Measurements from ENCODE around the gene CD244.
"Not testable (repeated sequence)": the region's sequence is repeated elsewhere in the genome, so short reads cannot be mapped to it uniquely, and the experiment has no call there.

The CD244 gene

DNA sequence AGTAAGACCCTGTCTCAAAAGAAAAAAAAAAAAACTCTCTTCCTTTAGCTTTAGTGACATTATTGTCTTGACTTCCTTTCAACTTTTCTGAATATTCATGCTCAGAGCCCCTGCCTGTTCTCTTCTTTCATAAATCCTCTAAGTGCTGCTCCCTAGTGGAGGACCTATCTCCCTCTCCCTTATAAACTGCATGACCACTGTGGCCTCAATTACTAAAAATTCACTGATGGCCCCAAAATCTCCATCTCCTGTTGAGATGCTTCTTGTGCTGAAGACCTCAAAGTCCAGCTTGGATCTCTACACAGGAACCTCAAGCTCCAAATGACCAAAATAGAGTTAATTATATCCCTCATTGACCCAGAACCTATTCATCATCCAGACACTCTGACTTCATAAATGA is 14.5 kb upstream of the CD244 start:
- DNase-seq (ENCODE audit: low spot score) = no peak

DNA sequence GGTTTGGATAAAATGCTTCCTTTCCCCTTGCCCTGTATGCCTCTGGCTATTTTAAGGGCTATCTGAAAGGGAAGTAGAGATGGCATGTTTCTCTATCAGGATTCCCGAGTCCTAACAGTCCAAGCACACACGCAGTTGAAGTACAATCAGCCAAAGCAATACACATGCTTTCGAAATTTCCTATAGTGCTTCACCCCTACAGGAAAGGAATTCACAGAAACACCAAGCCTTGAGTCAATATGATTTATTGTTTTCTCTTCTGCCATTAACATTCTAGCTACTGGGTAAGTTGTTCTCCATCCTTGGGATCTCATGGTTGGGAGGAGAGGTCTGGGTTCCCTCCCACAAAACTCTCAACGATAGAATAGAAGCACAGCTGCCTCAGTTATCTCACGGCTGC is 13.6 kb upstream of the CD244 start:
- DNase-seq (ENCODE audit: low spot score) = no peak

DNA sequence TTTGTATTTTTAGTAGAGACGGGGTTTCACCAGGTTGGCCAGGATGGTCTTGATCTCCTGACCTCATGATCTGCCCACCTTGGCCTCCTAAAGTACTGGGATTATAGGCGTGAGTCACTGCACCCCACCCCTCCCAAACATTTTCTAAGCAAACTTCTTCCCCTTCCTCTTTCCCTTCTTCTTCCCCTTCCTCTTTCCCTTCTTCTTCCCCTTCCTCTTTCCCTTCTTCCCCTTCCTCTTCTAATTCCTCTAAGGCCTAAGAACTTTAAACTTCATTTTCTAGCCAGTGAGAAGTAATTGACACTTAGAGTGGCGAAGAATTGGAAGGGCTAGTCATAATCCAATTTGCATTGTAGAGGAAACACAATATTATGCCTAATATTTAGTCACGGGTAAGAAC is 12.9 kb upstream of the CD244 start:
- not testable (repeated sequence) for DNase-seq (ENCODE audit: low spot score)

DNA sequence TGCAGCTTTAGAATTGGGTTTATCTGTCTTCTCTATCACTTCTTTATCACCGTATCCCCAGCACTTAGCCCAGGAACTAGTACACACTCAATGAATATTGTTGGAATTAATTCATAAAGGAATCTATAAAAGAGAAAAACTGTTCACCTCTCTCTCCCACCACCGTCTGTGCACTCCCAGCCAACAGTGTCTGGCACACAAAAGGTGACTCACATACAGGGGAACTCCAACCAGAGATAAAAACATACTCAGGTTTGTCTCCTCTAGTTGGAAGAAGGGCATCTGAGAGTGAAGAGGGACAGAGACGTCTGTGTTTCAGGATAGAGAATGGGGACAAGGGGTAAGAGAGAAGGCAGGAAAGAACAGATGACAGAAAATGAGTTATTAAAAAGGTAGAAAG is 12.2 kb upstream of the CD244 start:
- no peak for DNase-seq (ENCODE audit: low spot score)

DNA sequence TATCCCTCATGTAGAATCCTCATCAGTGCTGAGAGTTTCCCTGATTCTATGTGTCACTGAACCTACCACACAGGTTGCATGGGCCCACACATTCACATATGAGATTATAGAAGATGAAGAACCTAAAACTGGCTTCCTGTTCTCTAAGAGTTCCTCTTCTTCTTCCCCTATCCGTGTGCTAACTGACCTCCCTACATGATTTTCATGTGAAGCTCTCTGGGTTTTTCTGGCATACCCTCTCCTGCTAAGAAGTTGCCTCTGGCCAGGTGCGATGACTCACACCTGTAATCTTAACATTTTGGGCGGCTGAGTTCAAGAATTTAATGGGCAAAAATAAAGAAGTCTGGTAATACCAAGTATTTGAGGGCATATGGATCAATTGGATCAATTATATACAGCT is 5.5 kb upstream of the CD244 start:
- DNase-seq (ENCODE audit: low spot score) = no peak

DNA sequence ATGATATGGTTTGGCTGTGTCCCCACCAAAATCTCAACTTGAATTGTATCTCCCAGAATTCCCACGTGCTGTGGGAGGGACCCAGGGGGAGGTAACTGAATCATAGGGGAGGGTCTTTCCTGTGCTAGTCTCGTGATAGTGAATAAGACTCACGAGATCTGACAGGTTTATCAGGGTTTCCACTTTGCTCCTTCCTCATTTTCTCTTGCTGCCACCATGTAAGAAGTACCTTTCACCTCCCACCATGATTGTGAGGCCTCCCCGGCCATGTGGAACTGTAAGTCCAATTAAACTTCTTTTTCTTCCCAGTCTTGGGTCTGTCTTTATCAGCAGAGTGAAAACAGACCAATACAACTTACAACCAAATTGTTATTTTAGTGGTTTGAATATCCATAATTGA is 5.0 kb upstream of the CD244 start:
- not testable (repeated sequence) for DNase-seq (ENCODE audit: low spot score)

DNA sequence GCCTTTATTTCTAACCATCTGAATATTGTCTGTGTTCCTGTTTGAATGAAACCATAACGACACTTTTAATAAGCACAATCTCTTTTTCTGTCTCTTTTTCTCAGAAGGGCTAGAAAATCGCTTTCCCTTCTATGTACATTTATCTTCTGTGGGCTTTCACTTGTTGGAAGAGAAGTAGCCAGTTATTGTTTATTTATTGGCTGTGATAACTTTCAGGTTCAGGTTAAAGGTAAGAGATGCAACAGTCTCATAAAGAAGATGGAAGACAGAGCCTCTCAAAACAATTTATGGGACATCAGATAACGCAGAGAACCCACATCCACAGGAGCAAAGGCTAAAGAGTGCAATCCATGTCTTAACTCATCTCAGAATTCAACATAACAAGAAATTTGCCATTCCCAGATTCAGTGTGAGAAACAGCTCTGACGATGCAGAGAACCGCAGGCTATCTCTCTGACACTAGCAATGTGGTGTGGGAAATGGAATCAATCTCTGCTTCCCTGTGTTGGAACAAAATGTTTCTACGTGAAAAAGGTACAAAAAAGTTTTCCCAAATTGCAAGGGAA is 4.1 kb upstream of the CD244 start:
- no peak for DNase-seq (ENCODE audit: low spot score)

DNA sequence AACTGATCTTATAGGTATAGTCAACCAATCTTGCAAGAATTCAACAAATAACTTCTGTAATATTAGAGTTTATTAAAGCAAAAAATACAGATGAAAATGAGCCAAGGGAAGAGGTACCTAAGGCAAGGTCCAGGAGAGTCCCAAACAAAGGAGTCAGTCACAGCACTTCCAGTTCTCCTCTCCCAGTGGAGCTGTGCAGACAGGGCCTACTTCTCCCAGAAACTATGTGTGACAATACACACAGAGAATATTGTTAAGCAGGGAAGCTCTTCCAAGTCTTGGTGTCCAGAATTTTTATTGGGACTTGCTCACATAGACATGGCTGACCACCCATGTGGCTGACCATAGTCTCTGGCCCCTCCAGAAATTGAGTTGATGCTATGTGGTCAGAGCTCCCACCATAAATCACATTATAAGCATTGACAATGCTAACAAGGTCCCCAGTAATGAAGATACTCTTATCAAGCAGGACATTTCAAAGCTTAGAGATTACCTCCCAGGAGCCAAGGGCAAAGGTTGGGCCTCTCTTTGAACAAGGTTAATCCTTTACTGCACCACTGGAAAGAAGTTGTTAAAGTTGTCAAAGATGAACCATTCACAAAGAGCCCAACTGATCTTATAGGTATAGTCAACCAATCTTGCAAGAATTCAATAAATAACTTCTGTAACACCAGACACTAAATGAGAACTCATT is 3.5 kb upstream of the CD244 start:
- DNase-seq (ENCODE audit: low spot score) = no peak

DNA sequence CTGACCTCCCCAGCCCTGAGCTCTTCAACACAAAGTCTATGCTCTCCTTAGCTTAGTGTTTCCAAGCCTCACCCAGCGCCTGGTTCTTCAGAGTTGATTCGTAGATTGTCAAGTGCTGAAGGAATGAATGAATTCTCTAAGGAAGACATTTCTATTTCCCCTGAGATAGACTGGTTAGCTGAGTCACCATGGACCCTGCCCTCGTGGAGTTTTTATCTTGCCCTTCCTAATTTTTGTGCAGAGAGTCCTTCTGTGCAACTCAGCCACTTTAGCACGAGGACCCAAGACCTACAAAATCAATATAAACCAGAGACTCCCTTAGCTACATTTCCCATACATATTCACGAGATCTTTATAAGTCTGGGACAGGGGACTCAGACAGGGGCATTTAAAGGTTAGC is 2.6 kb upstream of the CD244 start:
- DNase-seq (ENCODE audit: low spot score) = no peak

DNA sequence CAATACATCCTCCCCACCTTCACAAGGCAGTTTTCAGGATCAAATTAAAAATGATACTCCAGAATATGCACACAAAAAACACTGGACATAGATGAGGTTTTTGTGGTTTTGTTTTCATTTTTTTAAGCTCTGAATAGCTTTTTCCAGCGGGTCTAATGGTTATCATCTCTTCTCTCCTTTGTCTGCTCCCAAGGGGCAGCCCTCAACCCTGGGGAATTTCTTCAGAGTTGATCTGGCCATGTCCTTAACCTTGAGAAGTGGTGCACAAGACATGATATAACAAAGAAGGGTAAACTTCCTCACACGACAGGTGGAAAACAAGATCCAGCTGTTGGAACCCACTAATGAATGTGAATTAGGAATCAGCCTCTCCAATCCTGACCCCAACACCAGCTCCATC is 1.5 kb upstream of the CD244 start:
- DNase-seq (ENCODE audit: low spot score) = no peak

DNA sequence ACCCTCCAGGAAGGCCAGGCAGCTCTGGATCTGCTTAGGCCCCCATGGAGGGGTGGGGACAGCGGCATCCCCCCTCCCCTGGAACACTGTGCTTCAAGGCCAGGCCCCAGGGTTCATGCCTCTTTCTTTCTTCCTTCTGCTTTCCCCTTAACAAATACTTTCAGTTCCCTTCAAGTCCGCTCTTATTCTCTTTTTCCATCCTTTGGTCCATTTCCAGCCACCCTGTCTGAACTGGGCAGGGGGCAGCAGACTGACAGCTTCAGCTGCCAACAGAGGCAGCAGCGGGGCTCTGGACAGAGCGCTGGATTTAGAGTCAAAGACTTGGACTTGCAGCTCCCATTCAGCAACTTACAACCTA is 1.1 kb upstream of the CD244 start:
- no peak for DNase-seq (ENCODE audit: low spot score)

DNA sequence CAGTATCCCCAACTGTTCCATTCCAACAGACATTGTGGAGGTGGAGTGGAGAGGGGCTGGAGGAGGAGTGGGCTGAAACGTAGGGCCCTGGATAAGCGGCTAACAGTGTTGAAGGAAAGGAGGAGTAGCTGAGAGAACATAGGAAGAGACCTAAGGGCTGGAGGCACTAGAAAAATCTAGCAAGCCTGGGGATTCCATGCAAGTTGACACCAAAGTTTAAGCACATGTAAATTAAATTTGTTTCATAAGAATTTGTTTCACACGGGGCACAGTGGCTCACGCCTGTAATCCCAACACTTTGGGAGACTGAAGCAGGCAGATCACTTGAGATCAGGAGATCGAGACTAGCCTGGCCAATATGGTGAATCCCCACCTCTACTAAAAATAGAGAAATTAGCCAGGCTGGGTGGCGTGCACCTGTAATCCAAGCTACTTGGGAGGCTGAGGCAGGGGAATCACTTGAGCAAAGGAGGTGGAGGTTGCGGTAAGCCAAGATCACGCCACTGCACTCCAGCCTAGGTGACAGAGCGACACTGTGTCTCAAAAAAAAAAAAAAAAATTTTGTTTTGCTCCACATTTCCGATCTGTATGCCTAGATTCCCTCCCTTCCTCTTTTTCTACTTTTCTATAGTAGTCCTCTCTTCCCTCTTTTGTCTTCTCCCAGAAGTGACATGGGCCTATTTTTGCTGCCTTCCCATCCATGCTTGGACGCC is 530 bp upstream of the CD244 start:
- DNase-seq (ENCODE audit: low spot score) = no peak

DNA sequence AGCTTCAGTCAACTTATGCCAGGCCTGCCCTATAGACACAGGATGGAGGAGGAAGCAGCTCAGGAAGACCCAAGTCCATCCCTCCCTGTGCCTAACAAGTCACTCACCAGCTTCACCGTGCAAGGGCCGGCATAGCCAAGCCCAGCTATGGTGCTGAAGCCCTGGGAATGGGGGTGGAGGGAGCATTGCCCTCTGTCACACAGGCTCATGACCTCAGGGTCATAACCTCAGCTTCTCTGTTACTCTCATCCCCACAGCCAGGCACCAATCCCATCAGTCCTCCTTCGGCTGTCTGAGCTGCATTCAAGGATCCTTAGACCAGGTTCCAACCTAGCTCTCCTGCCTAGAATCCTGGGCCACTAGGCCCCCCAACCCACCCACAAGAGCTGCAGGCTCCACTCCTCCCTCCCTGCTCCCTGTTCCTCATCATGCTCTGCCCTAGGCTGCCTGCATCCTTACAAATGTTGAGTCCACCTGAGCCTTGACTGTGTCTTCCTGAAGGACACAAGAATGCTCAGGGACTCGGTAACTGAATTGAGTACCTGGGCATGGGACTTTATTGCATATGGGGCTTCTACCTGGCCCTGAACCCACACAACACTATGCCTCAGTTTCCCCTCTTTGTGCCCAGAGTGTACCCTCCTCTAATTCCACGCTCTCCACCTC is 1.7 kb downstream of the CD244 start:
- no peak for DNase-seq (ENCODE audit: low spot score)

DNA sequence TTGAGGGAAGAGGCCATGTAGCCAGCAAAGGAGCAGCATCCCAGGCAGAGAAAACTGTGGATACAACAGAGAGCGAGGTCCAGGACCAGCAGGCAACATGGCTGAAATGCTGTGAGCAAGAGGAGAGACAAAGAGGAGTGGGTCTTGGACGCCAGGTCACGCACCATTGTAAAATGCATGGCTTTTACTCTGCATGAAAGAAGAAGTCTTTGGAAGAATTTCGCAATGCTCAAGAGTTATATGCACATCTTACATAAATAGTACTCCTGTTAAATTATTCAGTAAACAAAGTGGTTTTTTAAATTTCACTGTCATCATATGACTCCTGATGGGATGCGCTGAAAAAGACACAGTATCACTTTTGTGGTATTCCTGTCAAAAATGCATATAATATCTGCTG is 3.5 kb downstream of the CD244 start:
- no peak for DNase-seq (ENCODE audit: low spot score)

DNA sequence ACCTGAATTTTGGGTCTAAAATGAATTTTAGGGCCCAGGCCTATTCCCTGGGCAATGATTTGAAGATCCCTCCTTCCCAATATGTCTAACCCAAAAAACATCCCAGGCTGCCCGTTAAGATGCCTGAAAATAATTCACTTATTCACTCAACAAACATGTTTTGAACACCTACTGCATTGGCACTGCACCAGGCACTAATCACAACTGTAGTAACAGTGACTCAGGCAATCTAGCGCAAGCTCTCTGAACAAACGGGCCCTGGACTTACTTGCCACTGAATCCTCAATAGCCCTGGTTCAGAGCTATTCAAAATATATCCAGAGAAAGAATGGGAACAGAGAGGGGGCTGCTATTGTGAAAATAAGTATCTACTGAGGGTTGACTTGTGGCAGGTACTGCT is 4.2 kb downstream of the CD244 start:
- DNase-seq (ENCODE audit: low spot score) = no peak

DNA sequence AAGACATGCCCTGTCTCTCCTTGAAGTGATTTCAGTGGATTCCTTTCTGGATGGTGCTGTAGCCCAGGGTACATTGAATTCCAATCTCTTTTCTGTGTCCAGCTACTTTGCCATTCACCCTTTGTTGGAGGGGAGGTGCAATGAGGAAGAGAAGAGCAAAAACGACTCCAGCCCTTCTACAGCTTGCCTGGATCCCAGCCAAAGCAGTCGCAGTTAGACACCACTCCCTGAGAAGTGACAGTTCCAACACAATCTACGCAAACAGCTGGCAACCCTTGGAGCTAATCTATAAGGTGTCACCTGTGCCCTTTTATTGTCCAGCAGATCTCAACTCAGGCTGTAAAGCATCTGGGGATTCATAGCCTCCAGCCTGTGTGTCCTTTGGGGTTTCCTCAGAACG is 4.6 kb downstream of the CD244 start:
- DNase-seq (ENCODE audit: low spot score) = no peak

DNA sequence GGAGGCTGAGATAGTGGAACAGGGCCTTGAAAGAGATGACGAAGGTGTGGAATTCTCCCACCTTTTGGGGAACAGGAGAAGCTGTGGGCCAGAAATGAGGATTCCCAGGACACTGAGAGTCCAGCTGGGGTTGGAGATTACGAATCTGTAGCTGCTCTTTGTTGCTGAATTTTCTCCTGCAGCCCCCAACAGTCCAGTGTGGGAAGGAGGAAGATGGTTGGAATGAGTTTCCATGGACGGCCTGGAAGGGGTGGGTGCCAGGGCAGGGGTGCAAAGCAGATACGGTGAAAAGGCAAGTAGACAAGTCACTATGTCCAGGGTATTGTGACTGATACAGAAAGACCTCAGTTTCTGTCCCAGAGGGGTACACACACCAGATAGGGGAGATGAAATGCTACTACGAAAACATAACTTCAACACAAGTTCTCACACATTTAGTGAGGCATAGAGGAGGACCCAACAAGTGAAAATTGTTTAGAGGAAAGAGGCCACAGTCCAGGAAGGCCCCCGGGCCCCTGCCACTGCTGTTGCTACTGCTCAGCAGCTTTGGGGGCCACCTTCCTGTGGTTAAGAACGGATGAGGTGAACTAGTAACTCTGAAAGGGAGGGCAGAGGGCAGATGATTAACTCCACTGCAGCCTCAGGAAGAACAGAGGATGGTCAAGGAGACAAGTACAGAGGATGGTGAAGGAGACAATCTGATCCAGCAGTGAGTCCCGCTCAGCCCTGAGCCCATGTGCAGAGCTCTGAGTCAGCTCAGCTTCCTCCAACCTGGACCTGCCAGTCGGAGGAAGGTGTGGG is 7.3 kb downstream of the CD244 start:
- no peak for DNase-seq (ENCODE audit: low spot score)

DNA sequence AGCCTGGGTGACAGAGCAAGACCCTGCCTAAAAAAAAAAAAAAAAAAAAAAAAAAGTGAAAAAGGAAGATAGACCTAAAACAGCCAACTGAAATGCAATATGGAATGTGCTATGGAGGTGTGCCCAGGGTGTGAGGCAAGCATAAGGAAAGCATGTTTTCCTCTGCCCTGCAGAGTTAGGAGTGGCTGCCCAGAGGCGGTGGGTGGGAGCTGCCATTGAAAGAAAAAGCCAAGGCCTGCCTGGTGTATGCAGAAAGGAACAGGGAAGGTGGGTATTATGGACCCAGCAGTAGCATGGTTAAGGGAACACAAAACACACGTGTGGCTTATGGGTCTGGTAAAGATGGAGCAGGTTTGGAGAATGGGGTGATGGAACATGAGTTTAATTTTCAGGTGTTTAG is 8.9 kb downstream of the CD244 start:
- DNase-seq (ENCODE audit: low spot score) = no peak

DNA sequence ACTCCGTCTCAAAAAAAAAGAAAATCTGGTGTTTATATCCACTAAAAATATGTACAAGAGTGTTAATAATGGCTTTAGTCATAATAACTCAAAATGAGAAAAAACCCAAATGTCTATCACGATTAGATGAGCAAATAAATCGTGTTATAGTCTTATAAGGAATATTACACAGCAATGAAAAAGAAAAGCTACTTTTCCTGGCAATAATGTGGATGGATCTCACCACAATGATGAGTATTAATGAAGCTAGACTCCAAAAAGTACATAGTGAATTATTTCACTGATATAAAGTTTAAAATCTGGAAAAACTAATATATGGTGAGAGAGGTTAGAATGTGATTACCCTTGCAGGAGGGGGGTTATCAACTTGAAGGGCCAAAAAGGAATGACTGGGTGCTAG is 9.7 kb downstream of the CD244 start:
- DNase-seq (ENCODE audit: low spot score) = no peak

DNA sequence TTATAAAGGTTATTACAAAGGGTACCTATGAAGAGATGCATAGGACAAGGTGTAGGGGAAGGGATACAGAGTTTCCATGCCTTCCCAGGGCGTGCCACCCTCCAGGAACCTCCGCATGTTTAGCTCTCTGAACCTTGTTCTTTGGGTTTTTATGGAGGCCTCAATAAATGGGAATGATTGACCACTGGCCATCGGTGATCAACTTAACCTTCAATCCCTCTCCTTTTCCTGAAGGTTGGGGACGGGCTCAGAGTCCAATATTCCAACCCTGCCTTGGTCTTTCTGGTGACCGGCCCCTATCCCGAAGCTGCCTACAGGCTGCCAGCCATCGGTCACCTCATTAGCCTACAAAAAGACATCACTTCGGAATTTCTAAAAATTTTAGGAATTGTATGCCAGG is 11.7 kb downstream of the CD244 start:
- no peak for DNase-seq (ENCODE audit: low spot score)

DNA sequence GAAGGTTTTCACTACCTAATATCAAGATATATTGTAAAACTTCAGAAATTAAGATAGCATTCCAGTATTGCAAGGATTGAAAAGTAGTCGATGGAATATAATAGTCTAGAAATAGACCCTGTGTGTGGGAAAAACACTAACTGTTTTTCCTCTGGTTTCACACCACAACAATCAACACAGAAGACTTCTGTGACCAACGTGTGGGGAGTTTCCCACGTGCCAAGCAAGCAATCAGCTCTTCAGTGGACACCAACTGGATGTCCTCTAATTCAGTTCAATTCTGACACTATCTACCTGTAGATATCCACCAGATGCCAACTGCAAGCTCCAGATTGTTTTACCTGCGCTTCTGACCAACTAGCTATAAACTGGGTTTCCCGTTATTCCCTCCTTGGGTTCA is 12.1 kb downstream of the CD244 start:
- no peak for DNase-seq (ENCODE audit: low spot score)

DNA sequence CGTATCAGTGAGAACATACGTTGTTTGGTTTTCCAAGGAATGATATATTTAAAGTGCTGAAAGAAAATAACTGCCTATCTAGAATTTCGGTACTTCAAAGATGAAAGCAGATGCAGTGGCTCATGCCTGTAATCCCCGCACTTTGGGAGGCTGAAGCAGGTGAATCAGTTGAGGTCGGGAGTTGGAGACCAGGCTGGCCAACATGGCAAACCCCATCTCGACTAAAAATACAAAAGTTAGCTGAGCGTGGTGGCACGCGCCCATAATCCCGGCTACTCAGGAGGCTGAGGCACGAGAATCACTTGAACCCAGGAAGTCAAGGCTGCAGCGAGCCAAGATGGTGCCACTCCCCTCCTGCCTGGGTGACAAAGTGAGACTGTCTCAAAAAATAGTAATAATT is 16.4 kb downstream of the CD244 start:
- no peak for DNase-seq (ENCODE audit: low spot score)

Data from ecto neural progenitor cell (in vitro differentiated cells).